ENCODE data around the gene BMP6.

DNA sequence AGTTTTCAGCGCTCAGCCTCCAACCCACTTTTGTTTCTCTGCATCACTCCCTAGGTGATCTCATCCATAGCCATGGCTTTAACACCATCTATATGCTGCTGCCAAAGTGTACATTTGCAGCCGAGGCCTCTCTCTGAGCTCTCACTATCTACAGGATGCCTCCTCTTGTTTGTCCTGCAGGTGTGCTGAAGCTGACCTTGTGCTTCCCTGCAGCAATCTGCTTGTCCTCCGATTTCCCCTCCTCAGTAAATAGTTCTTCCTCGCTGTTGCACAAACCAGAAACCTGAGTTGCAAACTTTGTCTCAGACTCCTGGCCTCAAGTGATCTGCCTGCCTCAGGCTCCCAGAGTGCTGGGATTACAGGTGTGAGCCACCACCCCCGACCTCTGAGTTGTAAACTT is 188.4 kb downstream of the BMP6 start:
- TF ChIP-seq RCOR1 (conservative IDR thresholded peaks at IDR 0.05; ENCODE audit: low read depth, low read length) (no peak), SPI1 (IDR thresholded peaks at IDR 0.05; ENCODE audit: borderline replicate concordance, insufficient read depth, low read depth, low read length) (no peak), JUNB (IDR thresholded peaks at IDR 0.05) (no peak), MYC (IDR thresholded peaks at IDR 0.05; ENCODE audit: insufficient read depth, insufficient read length, insufficient replicate concordance, low read length, severe bottlenecking) (no peak), TBL1XR1 (IDR thresholded peaks at IDR 0.05; ENCODE audit: low read depth, low read length) (no peak)
- TF ChIP-seq, protein P1, sequence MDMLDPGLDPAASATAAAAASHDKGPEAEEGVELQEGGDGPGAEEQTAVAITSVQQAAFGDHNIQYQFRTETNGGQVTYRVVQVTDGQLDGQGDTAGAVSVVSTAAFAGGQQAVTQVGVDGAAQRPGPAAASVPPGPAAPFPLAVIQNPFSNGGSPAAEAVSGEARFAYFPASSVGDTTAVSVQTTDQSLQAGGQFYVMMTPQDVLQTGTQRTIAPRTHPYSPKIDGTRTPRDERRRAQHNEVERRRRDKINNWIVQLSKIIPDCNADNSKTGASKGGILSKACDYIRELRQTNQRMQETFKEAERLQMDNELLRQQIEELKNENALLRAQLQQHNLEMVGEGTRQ (IDR thresholded peaks at IDR 0.05; ENCODE audit: borderline replicate concordance, low read depth, low read length): no peak
- TF ChIP-seq, protein P2, sequence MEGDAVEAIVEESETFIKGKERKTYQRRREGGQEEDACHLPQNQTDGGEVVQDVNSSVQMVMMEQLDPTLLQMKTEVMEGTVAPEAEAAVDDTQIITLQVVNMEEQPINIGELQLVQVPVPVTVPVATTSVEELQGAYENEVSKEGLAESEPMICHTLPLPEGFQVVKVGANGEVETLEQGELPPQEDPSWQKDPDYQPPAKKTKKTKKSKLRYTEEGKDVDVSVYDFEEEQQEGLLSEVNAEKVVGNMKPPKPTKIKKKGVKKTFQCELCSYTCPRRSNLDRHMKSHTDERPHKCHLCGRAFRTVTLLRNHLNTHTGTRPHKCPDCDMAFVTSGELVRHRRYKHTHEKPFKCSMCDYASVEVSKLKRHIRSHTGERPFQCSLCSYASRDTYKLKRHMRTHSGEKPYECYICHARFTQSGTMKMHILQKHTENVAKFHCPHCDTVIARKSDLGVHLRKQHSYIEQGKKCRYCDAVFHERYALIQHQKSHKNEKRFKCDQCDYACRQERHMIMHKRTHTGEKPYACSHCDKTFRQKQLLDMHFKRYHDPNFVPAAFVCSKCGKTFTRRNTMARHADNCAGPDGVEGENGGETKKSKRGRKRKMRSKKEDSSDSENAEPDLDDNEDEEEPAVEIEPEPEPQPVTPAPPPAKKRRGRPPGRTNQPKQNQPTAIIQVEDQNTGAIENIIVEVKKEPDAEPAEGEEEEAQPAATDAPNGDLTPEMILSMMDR (IDR thresholded peaks at IDR 0.05 in 2 of 3, conservative IDR thresholded peaks at IDR 0.05 in 1 of 3; ENCODE audit: control insufficient read depth in 2 of 3, extremely low read depth in 1 of 3, insufficient read depth in 1 of 3, low read depth in 3 of 3, low read length in 3 of 3): no peak
- TF ChIP-seq, protein P3, sequence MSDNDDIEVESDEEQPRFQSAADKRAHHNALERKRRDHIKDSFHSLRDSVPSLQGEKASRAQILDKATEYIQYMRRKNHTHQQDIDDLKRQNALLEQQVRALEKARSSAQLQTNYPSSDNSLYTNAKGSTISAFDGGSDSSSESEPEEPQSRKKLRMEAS (IDR thresholded peaks at IDR 0.05; ENCODE audit: low read depth, low read length): no peak
- TF ChIP-seq, protein P4, sequence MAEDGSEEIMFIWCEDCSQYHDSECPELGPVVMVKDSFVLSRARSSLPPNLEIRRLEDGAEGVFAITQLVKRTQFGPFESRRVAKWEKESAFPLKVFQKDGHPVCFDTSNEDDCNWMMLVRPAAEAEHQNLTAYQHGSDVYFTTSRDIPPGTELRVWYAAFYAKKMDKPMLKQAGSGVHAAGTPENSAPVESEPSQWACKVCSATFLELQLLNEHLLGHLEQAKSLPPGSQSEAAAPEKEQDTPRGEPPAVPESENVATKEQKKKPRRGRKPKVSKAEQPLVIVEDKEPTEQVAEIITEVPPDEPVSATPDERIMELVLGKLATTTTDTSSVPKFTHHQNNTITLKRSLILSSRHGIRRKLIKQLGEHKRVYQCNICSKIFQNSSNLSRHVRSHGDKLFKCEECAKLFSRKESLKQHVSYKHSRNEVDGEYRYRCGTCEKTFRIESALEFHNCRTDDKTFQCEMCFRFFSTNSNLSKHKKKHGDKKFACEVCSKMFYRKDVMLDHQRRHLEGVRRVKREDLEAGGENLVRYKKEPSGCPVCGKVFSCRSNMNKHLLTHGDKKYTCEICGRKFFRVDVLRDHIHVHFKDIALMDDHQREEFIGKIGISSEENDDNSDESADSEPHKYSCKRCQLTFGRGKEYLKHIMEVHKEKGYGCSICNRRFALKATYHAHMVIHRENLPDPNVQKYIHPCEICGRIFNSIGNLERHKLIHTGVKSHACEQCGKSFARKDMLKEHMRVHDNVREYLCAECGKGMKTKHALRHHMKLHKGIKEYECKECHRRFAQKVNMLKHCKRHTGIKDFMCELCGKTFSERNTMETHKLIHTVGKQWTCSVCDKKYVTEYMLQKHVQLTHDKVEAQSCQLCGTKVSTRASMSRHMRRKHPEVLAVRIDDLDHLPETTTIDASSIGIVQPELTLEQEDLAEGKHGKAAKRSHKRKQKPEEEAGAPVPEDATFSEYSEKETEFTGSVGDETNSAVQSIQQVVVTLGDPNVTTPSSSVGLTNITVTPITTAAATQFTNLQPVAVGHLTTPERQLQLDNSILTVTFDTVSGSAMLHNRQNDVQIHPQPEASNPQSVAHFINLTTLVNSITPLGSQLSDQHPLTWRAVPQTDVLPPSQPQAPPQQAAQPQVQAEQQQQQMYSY (CRISPR knock-in tag; IDR thresholded peaks at IDR 0.05): no peak
